GM12878 (cell line): ENCODE measurements around the gene EPB41. TPM values are rescaled to one million over a fixed set of nuclear protein-coding genes. Genes with fewer than 3 reads are reported as not detected.

Experiments used
- ATAC-seq: fragments of 200-7000 bp; cut with Tn5 transposase; 3 replicates; pipeline ENCODE4 v1.9.1; 2020; ENCODE audit warnings: mild to moderate bottlenecking, moderate library complexity
- BruUV-seq: library from RNA; stranded (reverse); fragments of 400-500 nt; replicated peaks from 2 replicates; lab custom pipeline; 2021; lab: Mats Ljungman, UMichigan
- CTCF ChIA-PET: fragments of 300-600 bp; sonication (Branson Sonifier 250); formaldehyde crosslinking; extraction: SDS; loops from one replicate; lab custom pipeline; 2021; ENCODE audit warnings: inconsistent platforms; lab: Yijun Ruan, JAX
- POLR2A ChIA-PET: fragments of 350-600 bp; formaldehyde crosslinking; extraction: SDS; loops from one replicate; lab custom pipeline; 2021; ENCODE audit warnings: inconsistent platforms; lab: Charles Lee
- RAD21 ChIA-PET: fragments of 300-600 bp; sonication (Branson Sonifier 250); formaldehyde crosslinking; loops from one replicate; lab custom pipeline; 2023; ENCODE audit warnings: antibody characterized with exemption; ENCODE audit not compliant: unreplicated experiment; lab: Charles Lee
- SMC1A ChIA-PET: fragments of 300-600 bp; sonication (Branson Sonifier 250); formaldehyde crosslinking; loops from one replicate; lab custom pipeline; 2023; ENCODE audit not compliant: unreplicated experiment, uncharacterized antibody; lab: Charles Lee
- DNase-seq: peaks from one replicate; pipeline ENCODE4 v3.0.0-alpha.2; 2011; ENCODE audit warnings: low read depth, low spot score
- FAIRE-seq: peaks from 3 replicates; lab custom pipeline; 2011; peaks lifted over from hg19 to GRCh38; lab: Jason Lieb, UNC
- H2AFZ ChIP-seq: 2 replicates; pipeline ENCODE4 v1.6.0; 2011; ENCODE audit warnings: low read depth, low read length, control low read depth; ENCODE audit not compliant: control insufficient read depth
- H3K27ac ChIP-seq: 2 replicates; pipeline ENCODE4 v1.5.1; 2011; ENCODE audit warnings: control low read depth; ENCODE audit not compliant: control insufficient read depth, insufficient read depth
- H3K27me3 ChIP-seq, 2 experiments: replicated peaks in 1 of 2; 2 replicates each; pipeline versions ENCODE4 v1.6.0 to v1.6.1; 2011; ENCODE audit warnings: low read length in 1 of 2; ENCODE audit not compliant: control insufficient read depth in 2 of 2, insufficient read depth in 2 of 2
- H3K36me3 ChIP-seq, 2 experiments: 2 replicates each; pipeline ENCODE4 v1.5.1; 2011; ENCODE audit warnings: low read length in 1 of 2; ENCODE audit not compliant: control insufficient read depth in 2 of 2, insufficient read depth in 2 of 2
- H3K4me1 ChIP-seq: 2 replicates; pipeline ENCODE4 v1.6.1; 2011; ENCODE audit warnings: mild to moderate bottlenecking, low read length, moderate library complexity, mixed read lengths; ENCODE audit not compliant: control insufficient read depth, insufficient read depth
- H3K4me2 ChIP-seq: 2 replicates; pipeline ENCODE4 v1.6.0; 2011; ENCODE audit warnings: control low read depth; ENCODE audit not compliant: control insufficient read depth, insufficient read depth
- H3K4me3 ChIP-seq: fragments of 200-600 bp; sonication (generic); 2 replicates; pipeline ENCODE4 v1.5.1; 2016
- H3K79me2 ChIP-seq: 2 replicates; pipeline ENCODE4 v1.6.0; 2011; ENCODE audit warnings: low read length; ENCODE audit not compliant: control insufficient read depth, insufficient read depth
- H3K9ac ChIP-seq: 2 replicates; pipeline ENCODE4 v1.8.0; 2011; ENCODE audit warnings: low read length, control low read depth, mixed read lengths; ENCODE audit not compliant: control insufficient read depth, insufficient read depth
- H3K9me3 ChIP-seq: replicated peaks from 3 replicates; pipeline ENCODE4 v1.5.1; 2011; ENCODE audit warnings: mild to moderate bottlenecking, low read length; ENCODE audit not compliant: control insufficient read depth, insufficient read depth
- H4K20me1 ChIP-seq: 2 replicates; pipeline ENCODE4 v1.6.0; 2011; ENCODE audit not compliant: control insufficient read depth, insufficient read depth
- JUNB ChIP-seq: IDR thresholded peaks from 2 replicates; pipeline ENCODE4 v1.6.1; 2016; ENCODE audit warnings: antibody characterized with exemption, mild to moderate bottlenecking
- KDM1A ChIP-seq: fragments of 200-600 bp; sonication (generic); IDR thresholded peaks from 2 replicates; pipeline ENCODE4 v1.6.1; 2016; ENCODE audit warnings: borderline replicate concordance
- POLR2AphosphoS5 ChIP-seq: IDR thresholded peaks from 2 replicates; pipeline ENCODE4 v1.6.1; 2011; ENCODE audit warnings: mild to moderate bottlenecking, low read length, inconsistent platforms
- SUZ12 ChIP-seq: fragments of 200-600 bp; sonication (generic); IDR thresholded peaks from one replicate; pipeline ENCODE4 v1.6.1; 2018; ENCODE audit warnings: antibody characterized with exemption, mild to moderate bottlenecking; ENCODE audit not compliant: unreplicated experiment
- YBX1 ChIP-seq: fragments of 450-650 bp; IDR thresholded peaks from 2 replicates; pipeline ENCODE4 v1.6.1; 2016; ENCODE audit warnings: antibody characterized with exemption
- WGBS: methylation state at CpG from one replicate; pipeline ENCODE4 v1.1.6; 2016; ENCODE audit warnings: low lambda C conversion rate; ENCODE audit not compliant: insufficient replicate concordance, insufficient coverage; ENCODE audit errors: missing lambda C conversion rate; 5-methylcytosine and 5-hydroxymethylcytosine counted together
- in situ Hi-C: fragments of 300-500 bp; cut with MboI; formaldehyde crosslinking; loops from 9 replicates; pipeline ENCODE4 v1.14.3; 2018; ENCODE audit warnings: mixed read lengths
- intact Hi-C: fragments of 100-400 bp; cut with micrococcal nuclease; formaldehyde crosslinking; loops from one replicate; pipeline ENCODE4 v1.14.2; 2022; ENCODE audit not compliant: unreplicated experiment
- polyA plus RNA-seq, 11 experiments: library from polyadenylated mRNA; depleted of rRNA in 4 of 11; unstranded in 6 of 11; stranded (reverse) in 5 of 11; fragments of >200 nt; fragmentation: Nextera tagmentation in 4 of 11; fragmentation: Illumina TruSeq in 1 of 11; extraction: Ambion mirVana in 4 of 11; extraction: Trizol in 1 of 11; gene quantifications; 1 replicate in 1 of 11; 2 replicates in 10 of 11; pipeline versions ENCODE4 v1.2.1 to v1.2.3, GENCODE V29; 2011 to 2016; ENCODE audit warnings: inconsistent platforms in 2 of 11, missing spikeins in 2 of 11, low read depth in 1 of 11
- total RNA-seq, 4 experiments: library from RNA; depleted of rRNA in 3 of 4; stranded (reverse); fragments of >200 nt in 3 of 4; fragmentation: Illumina TruSeq in 1 of 4; extraction: Trizol in 1 of 4; gene quantifications; 2 replicates each; pipeline versions ENCODE4 v1.2.1 to v1.2.3, GENCODE V29; 2013 to 2021
- TF ChIP-seq, protein P1 (sequence below): fragments of 450-650 bp; conservative IDR thresholded peaks from 2 replicates; pipeline ENCODE4 v1.6.1; 2017; ENCODE audit warnings: mild to moderate bottlenecking, moderate library complexity
- TF ChIP-seq, protein P2 (sequence below): IDR thresholded peaks from 2 replicates; pipeline ENCODE4 v1.6.1; 2011; ENCODE audit warnings: borderline replicate concordance, low read depth, mild to moderate bottlenecking, moderate library complexity, low read length; ENCODE audit not compliant: insufficient read depth, poor library complexity, severe bottlenecking

Gene EPB41
- total and polyA plus RNA-seq, 10 of the 15 experiments (the other 5 are each of a cell fraction or from before 2014, with no cell fraction given): 1.1 to 77.6 (median 58.8) TPM

DNA sequence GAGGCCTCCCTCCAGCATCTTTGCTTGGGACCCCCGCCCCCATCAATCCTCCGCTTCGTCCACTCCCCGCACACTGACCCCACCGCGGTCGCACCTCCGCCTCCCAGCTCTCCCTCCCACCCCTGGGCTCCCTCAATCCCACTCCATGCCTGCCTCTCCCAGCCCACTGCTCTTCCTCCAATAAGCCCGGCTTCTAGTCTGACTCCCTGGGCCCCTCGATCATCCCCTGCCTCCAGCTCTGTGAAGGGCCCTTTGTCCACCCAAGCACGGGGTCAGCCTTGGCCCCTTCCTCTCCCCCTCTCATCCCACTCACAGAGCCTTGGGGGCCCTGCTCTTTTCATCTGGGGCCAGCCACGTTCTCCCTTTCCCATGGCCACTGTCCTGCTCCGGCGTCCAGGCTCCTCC is 210.9 kb downstream of the EPB41 start:
- intact Hi-C loops: no loop called here
- TF ChIP-seq, protein P1, sequence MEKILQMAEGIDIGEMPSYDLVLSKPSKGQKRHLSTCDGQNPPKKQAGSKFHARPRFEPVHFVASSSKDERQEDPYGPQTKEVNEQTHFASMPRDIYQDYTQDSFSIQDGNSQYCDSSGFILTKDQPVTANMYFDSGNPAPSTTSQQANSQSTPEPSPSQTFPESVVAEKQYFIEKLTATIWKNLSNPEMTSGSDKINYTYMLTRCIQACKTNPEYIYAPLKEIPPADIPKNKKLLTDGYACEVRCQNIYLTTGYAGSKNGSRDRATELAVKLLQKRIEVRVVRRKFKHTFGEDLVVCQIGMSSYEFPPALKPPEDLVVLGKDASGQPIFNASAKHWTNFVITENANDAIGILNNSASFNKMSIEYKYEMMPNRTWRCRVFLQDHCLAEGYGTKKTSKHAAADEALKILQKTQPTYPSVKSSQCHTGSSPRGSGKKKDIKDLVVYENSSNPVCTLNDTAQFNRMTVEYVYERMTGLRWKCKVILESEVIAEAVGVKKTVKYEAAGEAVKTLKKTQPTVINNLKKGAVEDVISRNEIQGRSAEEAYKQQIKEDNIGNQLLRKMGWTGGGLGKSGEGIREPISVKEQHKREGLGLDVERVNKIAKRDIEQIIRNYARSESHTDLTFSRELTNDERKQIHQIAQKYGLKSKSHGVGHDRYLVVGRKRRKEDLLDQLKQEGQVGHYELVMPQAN: no peak
- TF ChIP-seq JUNB (no peak), KDM1A (no peak), YBX1 (no peak), POLR2AphosphoS5 (no peak), SUZ12 (no peak)
- TF ChIP-seq, protein P2, sequence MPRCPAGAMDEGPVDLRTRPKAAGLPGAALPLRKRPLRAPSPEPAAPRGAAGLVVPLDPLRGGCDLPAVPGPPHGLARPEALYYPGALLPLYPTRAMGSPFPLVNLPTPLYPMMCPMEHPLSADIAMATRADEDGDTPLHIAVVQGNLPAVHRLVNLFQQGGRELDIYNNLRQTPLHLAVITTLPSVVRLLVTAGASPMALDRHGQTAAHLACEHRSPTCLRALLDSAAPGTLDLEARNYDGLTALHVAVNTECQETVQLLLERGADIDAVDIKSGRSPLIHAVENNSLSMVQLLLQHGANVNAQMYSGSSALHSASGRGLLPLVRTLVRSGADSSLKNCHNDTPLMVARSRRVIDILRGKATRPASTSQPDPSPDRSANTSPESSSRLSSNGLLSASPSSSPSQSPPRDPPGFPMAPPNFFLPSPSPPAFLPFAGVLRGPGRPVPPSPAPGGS: no peak
- in situ Hi-C loops: no loop called here
- ChIA-PET POLR2A (no interaction called here), SMC1A (no interaction called here), CTCF (no interaction called here), RAD21 (no interaction called here)
- FAIRE-seq: no peak
- H3K27me3 ChIP-seq: peaks cover 6 to 16% of the 10 kb centered on the region in 2 experiments; a peak in 3 of 4 replicates
- no peak overlapping the region for H3K27ac ChIP-seq
- no peaks in the 10 kb centered on the region for H3K9me3 ChIP-seq
- no peak overlapping the region for H2AFZ ChIP-seq
- no peak overlapping the region for H3K4me2 ChIP-seq
- H3K9ac ChIP-seq: no peak overlapping the region
- no peak for DNase-seq
- no peaks in the 10 kb centered on the region for H3K4me1 ChIP-seq
- no peak overlapping the region for H3K4me3 ChIP-seq
- no peaks in the 10 kb centered on the region for H3K79me2 ChIP-seq
- 44% methylated on average over 6 of the region's 14 CpGs for WGBS
- BruUV-seq: no TSS peak
- H3K36me3 ChIP-seq: no peaks in the 10 kb centered on the region
- ATAC-seq: no peak
- no peaks in the 10 kb centered on the region; the same call in 1 of the 2 replicates for H4K20me1 ChIP-seq
